ENCODE results near the gene ATPAF1. TPM values are rescaled to one million over a fixed set of nuclear protein-coding genes. Genes with fewer than 3 reads are reported as not detected.

ATPAF1 gene
- total and polyA plus RNA-seq, 9 of the 15 experiments (the other 6 are each of a cell fraction or from before 2014, with no cell fraction given), result 6.3 to 56.2 (median 27.4) TPM

DNA sequence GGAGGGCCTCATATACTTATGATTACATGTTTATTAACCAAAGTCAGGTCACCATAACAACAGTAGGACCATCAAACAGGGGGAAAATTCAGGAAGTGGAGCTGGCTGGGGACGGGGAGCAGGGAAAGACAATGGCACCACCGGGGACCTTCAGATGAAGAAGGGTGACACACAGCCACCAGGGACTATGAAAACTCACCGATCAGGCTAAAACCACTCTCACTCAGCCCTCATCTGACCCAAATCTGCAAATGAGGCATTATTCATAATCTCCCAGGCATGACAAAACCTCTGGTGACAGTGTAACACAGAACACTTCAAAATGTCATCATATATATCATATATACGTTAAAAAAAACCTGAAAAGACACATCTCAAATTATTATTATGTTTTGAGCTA lies 75.3 kb downstream of the ATPAF1 start:
- Histone ChIP-seq H3K36me3 (ENCODE audit: control insufficient read depth, insufficient read depth, low read length) (peaks cover 47% of the 10 kb centered on the region; the same call in 2 of the 3 replicates), H3K79me2 (ENCODE audit: control insufficient read depth, insufficient read depth, low read length) (no peaks in the 10 kb centered on the region), H3K27ac (ENCODE audit: extremely low read depth, low read depth, low read length) (no peak overlapping the region), H3K9me3 (replicated peaks; ENCODE audit: control insufficient read depth, insufficient read depth, low read depth, low read length) (no peaks in the 10 kb centered on the region), H3K9ac (ENCODE audit: insufficient read depth in 1 of 2, low read depth in 2 of 2, low read length in 2 of 2) (no peak overlapping the region; a peak in 1 of 4 replicates), H3K4me3 (no peak overlapping the region), H3K9me1 (ENCODE audit: control insufficient read depth, insufficient read depth, low read length) (no peaks in the 10 kb centered on the region), H4K20me1 (replicated peaks; ENCODE audit: control insufficient read depth, insufficient read depth, low read length) (no peaks in the 10 kb centered on the region), H3K4me1 (replicated peaks in 1 of 2; ENCODE audit: control insufficient read depth in 2 of 2, insufficient read depth in 2 of 2, low read length in 2 of 2) (peaks cover 11% of the 10 kb centered on the region in 2 experiments; a peak in 4 of 5 replicates), H3K27me3 (ENCODE audit: control insufficient read depth in 2 of 2, insufficient read depth in 2 of 2, low read length in 2 of 2) (no peaks in the 10 kb centered on the region), H2AFZ (ENCODE audit: low read depth, low read length) (no peak overlapping the region), H3K4me2 (ENCODE audit: insufficient read depth, low read length) (no peak overlapping the region)
- in situ Hi-C loops (cut with MboI) (no loop called here), intact Hi-C loops (cut with micrococcal nuclease) (no loop called here)
- no peak for DNase-seq (ENCODE audit: extremely low read depth in 1 of 4, low spot score in 3 of 4)
- ATAC-seq, result no peak
- WGBS (ENCODE audit: insufficient coverage, low coverage, missing lambda C conversion rate), result 84% methylated on average over 4 of the region's 4 CpGs
- POLR2A ChIA-PET, result interaction anchor here (0.6 to 1.2 kb wide), 2 partner anchors 27 to 31 kb away, joined by 3 read pairs; no protein-coding TSS in a partner anchor
- CTCF ChIA-PET (ENCODE audit: low intra/inter-chr PET ratio), result no interaction called here
- 0 out of 2 replicates have a peak, but pooled peaks have one; percentile 1 for TF ChIP-seq SPI1 (IDR thresholded peaks at IDR 0.05; ENCODE audit: borderline replicate concordance, low read depth, low read length)
- no peak for TF ChIP-seq AFF4 (CRISPR knock-in tag; IDR thresholded peaks at IDR 0.05)
- FAIRE-seq, result no peak
- no TSS peak for BruUV-seq (replicated peaks)

Data from K562 (cell line).